H9 (cell line): ENCODE measurements around the gene ZGRF1. TPM values are rescaled to one million over a fixed set of nuclear protein-coding genes. Genes with fewer than 3 reads are reported as not detected.

Experiments used
- DNase-seq: peaks from one replicate; pipeline ENCODE4 v3.0.0-alpha.2; 2017
- H2AFZ ChIP-seq: one replicate; pipeline ENCODE4 v1.6.1; 2013; ENCODE audit warnings: mild to moderate bottlenecking, low read length, control low read depth, moderate library complexity
- H2AK5ac ChIP-seq: 2 replicates; pipeline ENCODE4 v1.6.1; 2013; ENCODE audit warnings: low read length, control low read depth, mixed read lengths; ENCODE audit not compliant: insufficient read length
- H2BK120ac ChIP-seq: one replicate; pipeline ENCODE4 v1.6.1; 2013; ENCODE audit warnings: low read depth, mild to moderate bottlenecking, low read length, control low read depth, inconsistent platforms; ENCODE audit not compliant: poor library complexity, severe bottlenecking
- H2BK12ac ChIP-seq: 2 replicates; pipeline ENCODE4 v1.6.1; 2013; ENCODE audit warnings: low read length, control low read depth, mixed read lengths, low read depth; ENCODE audit not compliant: insufficient read length
- H2BK15ac ChIP-seq: 2 replicates; pipeline ENCODE4 v1.6.1; 2013; ENCODE audit warnings: low read depth, low read length, control low read depth
- H2BK20ac ChIP-seq: one replicate; pipeline ENCODE4 v1.6.1; 2013; ENCODE audit warnings: low read depth, mild to moderate bottlenecking, low read length, control low read depth, inconsistent platforms; ENCODE audit not compliant: poor library complexity, severe bottlenecking
- H2BK5ac ChIP-seq: 2 replicates; pipeline ENCODE4 v1.6.1; 2013; ENCODE audit warnings: low read length, control low read depth, mixed read lengths; ENCODE audit not compliant: insufficient read length
- H3K14ac ChIP-seq: 2 replicates; pipeline ENCODE4 v1.6.1; 2013; ENCODE audit warnings: low read length, control low read depth; ENCODE audit not compliant: insufficient read depth
- H3K18ac ChIP-seq: 2 replicates; pipeline ENCODE4 v1.6.1; 2013; ENCODE audit warnings: low read depth, mild to moderate bottlenecking, mixed read lengths, low read length, control low read depth; ENCODE audit not compliant: insufficient read length
- H3K23ac ChIP-seq: 2 replicates; pipeline ENCODE4 v1.6.1; 2013; ENCODE audit warnings: low read length, control low read depth, mixed read lengths, low read depth; ENCODE audit not compliant: insufficient read length
- H3K23me2 ChIP-seq: 2 replicates; pipeline ENCODE4 v1.6.1; 2013; ENCODE audit warnings: low read depth, mild to moderate bottlenecking, mixed read lengths, low read length, control low read depth; ENCODE audit not compliant: insufficient read length, poor library complexity, severe bottlenecking
- H3K27ac ChIP-seq: 2 replicates; pipeline ENCODE4 v1.5.1; 2013; ENCODE audit warnings: low read length, control low read depth, mixed read lengths, low read depth; ENCODE audit not compliant: insufficient read length
- H3K27me3 ChIP-seq: 2 replicates; pipeline ENCODE4 v1.6.1; 2013; ENCODE audit warnings: low read length, control low read depth, inconsistent platforms; ENCODE audit not compliant: insufficient read depth
- H3K4ac ChIP-seq: 2 replicates; pipeline ENCODE4 v1.6.1; 2013; ENCODE audit warnings: low read depth, mild to moderate bottlenecking, control low read depth, inconsistent platforms, low read length, moderate library complexity
- H3K4me1 ChIP-seq: 2 replicates; pipeline ENCODE4 v1.6.1; 2013; ENCODE audit warnings: low read length, control low read depth, inconsistent platforms; ENCODE audit not compliant: insufficient read depth
- H3K4me2 ChIP-seq: 2 replicates; pipeline ENCODE4 v1.6.1; 2013; ENCODE audit warnings: low read length, control low read depth, mixed read lengths; ENCODE audit not compliant: insufficient read length, insufficient read depth
- H3K56ac ChIP-seq: 2 replicates; pipeline ENCODE4 v1.6.1; 2013; ENCODE audit warnings: low read depth, mild to moderate bottlenecking, mixed read lengths, low read length, control low read depth; ENCODE audit not compliant: insufficient read length
- H3K79me1 ChIP-seq: 2 replicates; pipeline ENCODE4 v1.6.1; 2013; ENCODE audit warnings: low read depth, mild to moderate bottlenecking, moderate library complexity, low read length, control low read depth, inconsistent platforms; ENCODE audit not compliant: insufficient read depth, poor library complexity, severe bottlenecking
- H3K79me2 ChIP-seq: 2 replicates; pipeline ENCODE4 v1.6.1; 2013; ENCODE audit warnings: low read length, control low read depth, inconsistent platforms; ENCODE audit not compliant: insufficient read depth
- H3K9ac ChIP-seq: 2 replicates; pipeline ENCODE4 v1.6.1; 2013; ENCODE audit warnings: low read length, control low read depth, mixed read lengths; ENCODE audit not compliant: insufficient read length; ENCODE audit errors: extremely low read depth
- H3K9me3 ChIP-seq: one replicate; pipeline ENCODE4 v1.6.1; 2013; ENCODE audit warnings: low read depth, low read length, inconsistent platforms; ENCODE audit not compliant: control insufficient read depth
- H3T11ph ChIP-seq: one replicate; pipeline ENCODE4 v1.6.1; 2013; ENCODE audit warnings: mild to moderate bottlenecking, low read length, control low read depth, inconsistent platforms
- H4K20me1 ChIP-seq: one replicate; pipeline ENCODE4 v1.6.1; 2013; ENCODE audit not compliant: control insufficient read depth, insufficient read length, insufficient read depth
- H4K5ac ChIP-seq: 2 replicates; pipeline ENCODE4 v1.6.1; 2013; ENCODE audit warnings: low read depth, mild to moderate bottlenecking, mixed read lengths, low read length, control low read depth; ENCODE audit not compliant: insufficient read length
- H4K8ac ChIP-seq: replicated peaks from 2 replicates; pipeline ENCODE4 v1.6.1; 2013; ENCODE audit warnings: low read length, control low read depth, mixed read lengths, low read depth; ENCODE audit not compliant: insufficient read length
- H4K91ac ChIP-seq: 2 replicates; pipeline ENCODE4 v1.6.1; 2013; ENCODE audit warnings: low read depth, mild to moderate bottlenecking, moderate library complexity, mixed read lengths, low read length, control low read depth; ENCODE audit not compliant: insufficient read length
- H3K27ac Mint-ChIP-seq, 3 experiments: 2 replicates in 2 of 3; 3 replicates in 1 of 3; pipeline ENCODE4 v1.8.0; 2020 to 2021; ENCODE audit warnings: mixed read lengths in 3 of 3, mild to moderate bottlenecking in 1 of 3, moderate library complexity in 1 of 3
- H3K27me3 Mint-ChIP-seq: 2 replicates; pipeline ENCODE4 v1.8.0; 2021; ENCODE audit warnings: low read depth, mild to moderate bottlenecking, moderate library complexity, mixed read lengths
- H3K36me3 Mint-ChIP-seq, 3 experiments: 2 replicates in 2 of 3; 3 replicates in 1 of 3; pipeline ENCODE4 v1.8.0; 2020 to 2021; ENCODE audit warnings: low read depth in 3 of 3, mixed read lengths in 3 of 3; ENCODE audit not compliant: insufficient read depth in 1 of 3
- H3K4me1 Mint-ChIP-seq, 2 experiments: 2 replicates each; pipeline ENCODE4 v1.8.0; 2020; ENCODE audit warnings: mixed read lengths in 2 of 2
- H3K4me3 Mint-ChIP-seq, 2 experiments: 2 replicates in 1 of 2; 3 replicates in 1 of 2; pipeline ENCODE4 v1.8.0; 2020 to 2021; ENCODE audit warnings: mild to moderate bottlenecking in 2 of 2, mixed read lengths in 2 of 2, moderate library complexity in 1 of 2
- H3K9me3 Mint-ChIP-seq, 2 experiments: 2 replicates in 1 of 2; 3 replicates in 1 of 2; pipeline ENCODE4 v1.8.0; 2020; ENCODE audit warnings: mild to moderate bottlenecking in 2 of 2, mixed read lengths in 2 of 2, moderate library complexity in 1 of 2
- CTCF ChIP-seq: fragments of 200-600 bp; sonication (generic); conservative IDR thresholded peaks from 3 replicates; pipeline ENCODE4 v1.8.0; 2021; ENCODE audit warnings: antibody characterized with exemption, mild to moderate bottlenecking
- total RNA-seq: library from RNA; stranded (reverse); gene quantifications from 2 replicates; pipeline ENCODE4 v1.2.1, GENCODE V29; 2021

Gene ZGRF1
- total RNA-seq, 1 experiment from 2014 or later, result 38.3 TPM

DNA sequence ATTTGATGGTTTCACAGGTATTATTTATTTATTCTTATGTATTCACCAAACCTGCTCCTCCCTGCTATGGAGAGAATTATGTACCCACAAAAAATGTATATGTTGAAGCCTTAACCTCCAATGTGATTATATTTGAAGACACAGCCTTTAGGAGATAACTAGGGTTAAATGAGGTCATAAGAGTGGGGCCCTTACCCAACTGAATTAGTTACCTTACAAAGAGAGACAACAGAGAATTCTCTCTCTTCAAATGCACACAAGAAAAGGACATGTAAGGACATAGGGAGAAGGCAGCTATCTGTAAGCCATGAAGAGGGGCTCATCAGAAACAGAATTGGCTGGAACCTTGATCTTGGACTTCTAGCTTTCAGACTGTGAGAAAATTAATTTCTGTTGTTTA lies 44.0 kb downstream of the ZGRF1 start:
- no peak overlapping the region for H3K23ac ChIP-seq
- H2AK5ac ChIP-seq, result no peak overlapping the region
- Mint-ChIP-seq H3K4me3 (no peak overlapping the region), H3K4me1 (peaks cover 2 to 3% of the 10 kb centered on the region in 2 experiments; a peak in 3 of 4 replicates), H3K36me3 (peaks cover 6 to 30% (median 24%) of the 10 kb centered on the region in 3 experiments; a peak in 6 of 7 replicates), H3K27me3 (no peaks in the 10 kb centered on the region), H3K9me3 (no peaks in the 10 kb centered on the region), H3K27ac (no peak overlapping the region)
- H2BK120ac ChIP-seq, result no peak overlapping the region
- no peaks in the 10 kb centered on the region; the same call in 1 of the 2 replicates for H3K4me1 ChIP-seq
- H3K27ac ChIP-seq, result no peak overlapping the region
- H4K91ac ChIP-seq, result no peak overlapping the region
- H2BK12ac ChIP-seq, result no peak overlapping the region
- H3K4ac ChIP-seq, result no peak overlapping the region
- TF ChIP-seq CTCF, result no peak
- no peak overlapping the region for H2BK15ac ChIP-seq
- H2BK20ac ChIP-seq, result no peak overlapping the region
- no peaks in the 10 kb centered on the region for H4K20me1 ChIP-seq
- no peak overlapping the region for H3K56ac ChIP-seq
- no peak overlapping the region for H3K18ac ChIP-seq
- no peak overlapping the region for H3K4me2 ChIP-seq
- H2BK5ac ChIP-seq, result no peak overlapping the region
- H3T11ph ChIP-seq, result no peak overlapping the region
- H2AFZ ChIP-seq, result no peak overlapping the region
- H3K14ac ChIP-seq, result no peak overlapping the region
- no peaks in the 10 kb centered on the region for H3K9me3 ChIP-seq
- H3K27me3 ChIP-seq, result no peaks in the 10 kb centered on the region
- no peak overlapping the region for H3K9ac ChIP-seq
- DNase-seq, result no peak
- no peaks in the 10 kb centered on the region for H3K79me2 ChIP-seq
- no peak overlapping the region for H4K5ac ChIP-seq
- no peaks in the 10 kb centered on the region for H3K79me1 ChIP-seq
- no peak overlapping the region for H4K8ac ChIP-seq
- H3K23me2 ChIP-seq, result no peaks in the 10 kb centered on the region
